ENCODE data around the gene GRAP. TPM values are rescaled to one million over a fixed set of nuclear protein-coding genes. Genes with fewer than 3 reads are reported as not detected.
"Not testable (repeated sequence)": the region's sequence is repeated elsewhere in the genome, so short reads cannot be mapped to it uniquely, and the experiment has no call there.

Gene GRAP
- total and polyA plus RNA-seq, 10 of the 15 experiments (the other 5 are each of a cell fraction or from before 2014, with no cell fraction given): 0.58 to 78.3 (median 36.6) TPM

DNA sequence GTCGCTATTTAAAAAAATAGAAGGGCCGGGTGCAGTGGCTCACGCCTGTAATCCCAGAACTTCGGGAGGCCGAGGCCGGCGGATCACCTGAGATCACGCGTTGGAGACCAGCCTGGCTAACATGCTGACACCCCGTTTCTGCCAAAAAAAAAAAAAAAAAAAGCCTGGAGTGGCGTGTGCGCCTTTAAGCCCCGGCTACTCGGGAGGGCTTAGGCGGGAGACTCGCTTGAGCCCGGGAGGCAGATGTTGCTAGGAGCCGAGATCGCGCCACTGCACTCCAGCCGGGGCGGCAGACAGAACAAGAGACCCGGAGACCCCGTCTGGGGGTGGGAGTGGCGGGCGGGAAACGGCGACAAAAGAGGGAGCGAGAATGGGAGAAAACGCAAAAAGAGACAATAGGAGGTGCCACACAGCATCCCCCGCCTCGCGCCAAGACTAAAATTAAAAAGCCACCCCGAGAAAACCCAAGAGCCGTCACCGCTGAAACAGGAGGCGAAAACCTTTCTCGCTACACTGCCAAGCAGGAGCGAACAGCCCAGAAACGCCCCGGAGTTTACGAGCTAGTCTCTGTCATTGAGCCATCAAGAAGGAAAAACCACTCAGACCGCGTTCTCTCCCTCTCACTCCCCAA is 16.7 kb upstream of the GRAP start:
- H3K4me2 ChIP-seq (ENCODE audit: control insufficient read depth, insufficient read depth); H3K9ac ChIP-seq (ENCODE audit: control insufficient read depth, insufficient read depth, low read length); POLR2A ChIA-PET; H3K36me3 ChIP-seq (ENCODE audit: control insufficient read depth in 2 of 2, insufficient read depth in 2 of 2, low read length in 1 of 2); H2AFZ ChIP-seq (ENCODE audit: control insufficient read depth, low read depth, low read length); H3K79me2 ChIP-seq (ENCODE audit: control insufficient read depth, insufficient read depth, low read length); SMC1A ChIA-PET (ENCODE audit: uncharacterized antibody, unreplicated experiment); intact Hi-C loops (cut with micrococcal nuclease; ENCODE audit: unreplicated experiment); RAD21 ChIA-PET (ENCODE audit: unreplicated experiment); CTCF ChIA-PET; DNase-seq (ENCODE audit: low read depth, low spot score); H3K4me3 ChIP-seq; FAIRE-seq; in situ Hi-C loops (cut with MboI); H3K4me1 ChIP-seq (ENCODE audit: control insufficient read depth, insufficient read depth, low read length); H4K20me1 ChIP-seq (ENCODE audit: control insufficient read depth, insufficient read depth); H3K27ac ChIP-seq (ENCODE audit: control insufficient read depth, insufficient read depth); H3K9me3 ChIP-seq (replicated peaks; ENCODE audit: control insufficient read depth, insufficient read depth, low read length); H3K27me3 ChIP-seq (replicated peaks in 1 of 2; ENCODE audit: control insufficient read depth in 2 of 2, insufficient read depth in 2 of 2, low read length in 1 of 2): not testable (repeated sequence)
- TSS peak; percentile 100 for BruUV-seq (replicated peaks)
- peak; percentile 66 for ATAC-seq
- 1% methylated on average over 27 of the region's 44 CpGs for WGBS (ENCODE audit: insufficient coverage, insufficient replicate concordance, low lambda C conversion rate, missing lambda C conversion rate)
- TF ChIP-seq PAX8 (IDR thresholded peaks at IDR 0.05): 0 out of 2 replicates have a peak, but pooled peaks have one; percentile 79
- TF ChIP-seq, protein P1, sequence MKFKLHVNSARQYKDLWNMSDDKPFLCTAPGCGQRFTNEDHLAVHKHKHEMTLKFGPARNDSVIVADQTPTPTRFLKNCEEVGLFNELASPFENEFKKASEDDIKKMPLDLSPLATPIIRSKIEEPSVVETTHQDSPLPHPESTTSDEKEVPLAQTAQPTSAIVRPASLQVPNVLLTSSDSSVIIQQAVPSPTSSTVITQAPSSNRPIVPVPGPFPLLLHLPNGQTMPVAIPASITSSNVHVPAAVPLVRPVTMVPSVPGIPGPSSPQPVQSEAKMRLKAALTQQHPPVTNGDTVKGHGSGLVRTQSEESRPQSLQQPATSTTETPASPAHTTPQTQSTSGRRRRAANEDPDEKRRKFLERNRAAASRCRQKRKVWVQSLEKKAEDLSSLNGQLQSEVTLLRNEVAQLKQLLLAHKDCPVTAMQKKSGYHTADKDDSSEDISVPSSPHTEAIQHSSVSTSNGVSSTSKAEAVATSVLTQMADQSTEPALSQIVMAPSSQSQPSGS (IDR thresholded peaks at IDR 0.05; ENCODE audit: low read length): peak; percentile 44; the same call in 1 of the 2 replicates
- TF ChIP-seq BMI1 (IDR thresholded peaks at IDR 0.05; ENCODE audit: borderline replicate concordance): peak; percentile 95
- 0 out of 2 replicates have a peak, but pooled peaks have one; percentile 18 for TF ChIP-seq JUNB (IDR thresholded peaks at IDR 0.05)
- TF ChIP-seq, protein P2, sequence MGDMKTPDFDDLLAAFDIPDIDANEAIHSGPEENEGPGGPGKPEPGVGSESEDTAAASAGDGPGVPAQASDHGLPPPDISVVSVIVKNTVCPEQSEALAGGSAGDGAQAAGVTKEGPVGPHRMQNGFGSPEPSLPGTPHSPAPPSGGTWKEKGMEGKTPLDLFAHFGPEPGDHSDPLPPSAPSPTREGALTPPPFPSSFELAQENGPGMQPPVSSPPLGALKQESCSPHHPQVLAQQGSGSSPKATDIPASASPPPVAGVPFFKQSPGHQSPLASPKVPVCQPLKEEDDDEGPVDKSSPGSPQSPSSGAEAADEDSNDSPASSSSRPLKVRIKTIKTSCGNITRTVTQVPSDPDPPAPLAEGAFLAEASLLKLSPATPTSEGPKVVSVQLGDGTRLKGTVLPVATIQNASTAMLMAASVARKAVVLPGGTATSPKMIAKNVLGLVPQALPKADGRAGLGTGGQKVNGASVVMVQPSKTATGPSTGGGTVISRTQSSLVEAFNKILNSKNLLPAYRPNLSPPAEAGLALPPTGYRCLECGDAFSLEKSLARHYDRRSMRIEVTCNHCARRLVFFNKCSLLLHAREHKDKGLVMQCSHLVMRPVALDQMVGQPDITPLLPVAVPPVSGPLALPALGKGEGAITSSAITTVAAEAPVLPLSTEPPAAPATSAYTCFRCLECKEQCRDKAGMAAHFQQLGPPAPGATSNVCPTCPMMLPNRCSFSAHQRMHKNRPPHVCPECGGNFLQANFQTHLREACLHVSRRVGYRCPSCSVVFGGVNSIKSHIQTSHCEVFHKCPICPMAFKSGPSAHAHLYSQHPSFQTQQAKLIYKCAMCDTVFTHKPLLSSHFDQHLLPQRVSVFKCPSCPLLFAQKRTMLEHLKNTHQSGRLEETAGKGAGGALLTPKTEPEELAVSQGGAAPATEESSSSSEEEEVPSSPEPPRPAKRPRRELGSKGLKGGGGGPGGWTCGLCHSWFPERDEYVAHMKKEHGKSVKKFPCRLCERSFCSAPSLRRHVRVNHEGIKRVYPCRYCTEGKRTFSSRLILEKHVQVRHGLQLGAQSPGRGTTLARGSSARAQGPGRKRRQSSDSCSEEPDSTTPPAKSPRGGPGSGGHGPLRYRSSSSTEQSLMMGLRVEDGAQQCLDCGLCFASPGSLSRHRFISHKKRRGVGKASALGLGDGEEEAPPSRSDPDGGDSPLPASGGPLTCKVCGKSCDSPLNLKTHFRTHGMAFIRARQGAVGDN (IDR thresholded peaks at IDR 0.05): peak; percentile 100
- peak; percentile 11 for TF ChIP-seq PBX3 (IDR thresholded peaks at IDR 0.05; ENCODE audit: insufficient replicate concordance, low read depth, low read length)
- TF ChIP-seq MTA2 (IDR thresholded peaks at IDR 0.05; ENCODE audit: low read depth): peak; percentile 44
- peak; percentile 44 for TF ChIP-seq MEF2B (IDR thresholded peaks at IDR 0.05; ENCODE audit: partially characterized antibody, poor library complexity, severe bottlenecking)
- TF ChIP-seq, protein P3, sequence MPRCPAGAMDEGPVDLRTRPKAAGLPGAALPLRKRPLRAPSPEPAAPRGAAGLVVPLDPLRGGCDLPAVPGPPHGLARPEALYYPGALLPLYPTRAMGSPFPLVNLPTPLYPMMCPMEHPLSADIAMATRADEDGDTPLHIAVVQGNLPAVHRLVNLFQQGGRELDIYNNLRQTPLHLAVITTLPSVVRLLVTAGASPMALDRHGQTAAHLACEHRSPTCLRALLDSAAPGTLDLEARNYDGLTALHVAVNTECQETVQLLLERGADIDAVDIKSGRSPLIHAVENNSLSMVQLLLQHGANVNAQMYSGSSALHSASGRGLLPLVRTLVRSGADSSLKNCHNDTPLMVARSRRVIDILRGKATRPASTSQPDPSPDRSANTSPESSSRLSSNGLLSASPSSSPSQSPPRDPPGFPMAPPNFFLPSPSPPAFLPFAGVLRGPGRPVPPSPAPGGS (IDR thresholded peaks at IDR 0.05; ENCODE audit: borderline replicate concordance, insufficient read depth, low read depth, low read length, poor library complexity, severe bottlenecking): peak; percentile 42
- peak; percentile 87 to 90 for TF ChIP-seq IKZF2 (IDR thresholded peaks at IDR 0.05)
- peak; percentile 98 for TF ChIP-seq NBN (IDR thresholded peaks at IDR 0.05)
- 0 out of 2 replicates have a peak, but pooled peaks have one; percentile 42 for TF ChIP-seq POLR2AphosphoS2 (IDR thresholded peaks at IDR 0.05; ENCODE audit: low read depth, low read length)
- peak; percentile 46; the same call in 1 of the 2 replicates for TF ChIP-seq POLR2A (IDR thresholded peaks at IDR 0.05; ENCODE audit: low read depth, low read length)
